Amniotic stem cell (primary cell): ENCODE measurements around the gene GRK5.

Experiments used
- DNase-seq: peaks from one replicate; lab custom pipeline; 2025; lab: John Stamatoyannopoulos, UW

The GRK5 gene

GRCh38 chr10:119405520-119405807 lies 198.1 kb downstream of the GRK5 start:
- no peak for DNase-seq

- DNase-seq, result no peak
These were observed 198.8 kb downstream of the GRK5 start for GRCh38 chr10:119406137-119406536.

- DNase-seq, result no peak
These were observed 199.4 kb downstream of the GRK5 start for GRCh38 chr10:119406601-119407253.

GRCh38 chr10:119407254-119407777 lies 199.9 kb downstream of the GRK5 start:
- no peak for DNase-seq

GRCh38 chr10:119408072-119408471 lies 200.7 kb downstream of the GRK5 start:
- DNase-seq, result no peak

DNA sequence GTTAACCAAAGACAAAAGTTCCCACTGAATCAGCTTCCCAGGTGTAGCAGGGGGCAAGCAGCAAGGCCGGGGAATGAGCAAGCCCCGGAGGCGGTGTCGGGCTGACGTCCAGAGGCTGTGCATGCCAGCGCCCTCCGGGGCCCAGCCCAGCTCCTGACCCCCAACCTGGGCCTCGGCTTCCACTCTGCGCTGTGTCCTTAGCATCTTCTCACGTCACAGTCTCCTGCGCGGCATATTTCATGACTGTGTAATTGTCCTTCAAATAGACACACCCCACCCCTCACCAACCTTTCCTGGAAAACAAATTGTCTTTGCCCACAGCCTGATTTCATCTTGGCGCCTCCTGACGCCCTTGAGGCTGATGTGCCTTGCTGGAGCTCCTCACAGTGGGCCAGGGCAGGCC lies 201.6 kb downstream of the GRK5 start:
- no peak for DNase-seq

- no peak for DNase-seq
These were observed 202.0 kb downstream of the GRK5 start for GRCh38 chr10:119409385-119409784.

- no peak for DNase-seq
These were observed 202.5 kb downstream of the GRK5 start for GRCh38 chr10:119409906-119410305.

DNA sequence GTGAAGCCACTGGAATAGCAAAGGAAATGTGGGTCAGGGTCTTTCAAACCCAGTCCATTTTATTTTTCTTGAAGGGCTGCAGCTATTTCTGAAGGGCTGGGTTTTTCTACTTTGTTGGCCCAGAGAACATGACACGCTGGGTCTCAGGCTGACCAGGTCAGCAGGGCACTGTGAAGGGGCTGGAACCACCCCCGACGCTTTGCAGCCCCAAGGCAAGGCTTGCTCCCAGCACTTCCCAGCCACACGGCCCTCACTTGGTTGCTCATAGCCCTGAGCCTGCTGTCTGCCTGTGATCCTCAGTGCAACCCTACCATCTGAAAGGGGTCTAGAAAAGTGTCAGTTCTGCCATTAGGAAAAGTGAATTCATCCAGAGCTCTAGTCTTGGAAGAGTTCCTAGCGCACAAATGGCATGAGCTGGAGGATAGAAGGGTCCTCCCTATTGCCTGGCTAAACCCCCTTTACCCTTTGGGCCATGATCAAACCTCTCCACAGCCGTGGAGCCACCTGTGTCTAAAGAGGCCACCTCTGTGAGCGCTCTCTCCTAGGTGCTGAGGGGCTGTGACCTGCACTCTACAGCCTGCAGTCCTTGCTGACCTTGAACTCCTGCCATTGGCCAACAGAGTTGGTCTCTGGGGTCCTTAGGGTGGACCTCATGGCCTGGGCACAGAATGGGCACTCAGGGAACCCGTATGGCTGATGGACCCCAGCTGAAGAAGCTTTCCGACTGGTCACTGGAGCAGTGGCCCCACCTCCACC lies 203.2 kb downstream of the GRK5 start:
- DNase-seq, result no peak

DNA sequence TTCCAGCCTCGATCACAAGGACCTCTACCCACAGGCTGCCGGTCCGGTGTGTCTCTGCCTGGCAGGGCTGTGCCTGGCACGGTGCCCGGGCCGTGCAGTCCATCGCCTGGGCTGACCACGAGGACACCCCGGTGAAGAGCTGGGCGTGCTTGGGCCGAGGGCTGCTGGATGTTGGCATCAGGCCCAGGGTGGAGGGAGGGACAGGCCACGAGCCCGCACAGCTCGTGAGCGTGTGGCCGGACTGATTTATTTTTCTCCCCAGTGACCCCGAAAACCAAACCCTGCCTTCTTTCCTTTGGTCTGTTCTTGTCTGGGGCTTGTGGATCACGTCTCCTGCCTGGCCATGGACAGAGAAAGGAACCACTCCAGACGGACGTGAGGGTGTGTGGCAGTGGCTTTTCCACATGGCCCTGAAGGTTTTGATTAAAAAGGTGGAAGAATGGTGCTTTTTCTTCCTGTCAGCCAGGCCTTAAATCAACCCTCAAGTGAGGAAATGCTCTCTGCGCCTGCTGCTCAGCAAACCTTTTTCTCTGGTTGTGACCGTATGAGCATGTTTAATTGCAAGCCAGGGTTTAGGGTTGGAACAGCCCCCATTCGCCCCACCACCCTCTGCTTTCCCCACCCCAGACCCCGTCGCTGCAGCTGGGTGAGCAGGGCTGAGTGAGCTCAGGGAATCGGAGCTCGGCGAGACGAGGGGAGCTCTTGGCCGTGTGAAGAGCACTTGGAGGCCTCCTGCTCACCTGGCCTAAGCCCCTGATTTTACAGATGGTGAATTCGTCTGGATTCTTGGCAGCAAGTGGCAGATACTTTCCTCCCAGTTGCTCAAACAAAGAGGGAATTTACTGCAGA lies 205.1 kb downstream of the GRK5 start:
- DNase-seq, result no peak

DNA sequence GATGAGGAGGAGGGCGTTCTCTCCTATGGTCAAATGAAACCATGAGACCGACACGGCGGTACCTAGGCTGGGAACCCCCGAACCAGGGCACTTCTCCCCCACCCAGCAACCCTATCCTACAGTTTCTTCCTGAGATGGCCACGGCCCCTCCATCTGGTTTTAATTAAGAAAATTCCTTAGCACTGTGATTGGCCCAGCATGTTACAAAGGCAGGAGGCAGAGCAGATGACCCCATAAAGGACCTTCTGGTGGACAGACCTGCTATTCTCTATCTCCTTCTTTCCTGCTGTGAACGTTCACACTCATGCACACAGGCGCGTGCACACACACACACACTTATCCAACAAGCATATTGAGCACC lies 205.7 kb downstream of the GRK5 start:
- DNase-seq, result peak; percentile 24

DNA sequence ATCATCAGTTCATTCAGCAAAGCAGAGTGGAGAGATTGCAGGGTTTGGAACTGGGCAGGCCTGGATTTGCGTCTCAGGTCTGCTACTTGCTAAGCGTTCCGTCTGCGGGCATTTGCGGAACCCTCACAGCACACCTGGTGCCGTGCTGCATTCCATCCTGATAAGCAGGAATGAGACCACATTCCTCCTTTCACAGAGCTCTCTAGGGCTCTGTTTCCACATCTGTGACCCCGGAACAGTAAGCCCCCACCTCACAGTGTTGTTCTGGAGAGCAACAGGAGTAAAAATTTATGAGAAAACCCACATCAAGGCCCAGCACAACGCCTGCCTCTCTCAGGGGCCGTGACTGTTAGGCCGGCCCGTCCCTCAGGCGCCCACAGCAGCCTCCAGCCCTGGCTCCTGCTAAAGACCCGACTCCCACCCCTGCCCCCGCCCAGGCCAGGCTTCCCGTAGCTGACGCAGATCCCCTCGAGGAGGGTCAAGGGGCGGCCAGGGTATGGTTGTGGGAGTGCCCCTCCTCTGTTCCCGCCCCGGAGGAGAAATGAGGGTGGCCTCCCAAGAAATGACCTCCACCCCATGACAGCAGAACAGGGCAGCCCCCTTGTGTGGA lies 206.2 kb downstream of the GRK5 start:
- DNase-seq, result no peak

- peak; percentile 21 for DNase-seq
These were observed 206.8 kb downstream of the GRK5 start for GRCh38 chr10:119414081-119414611.

- DNase-seq, result no peak
These were observed 207.8 kb downstream of the GRK5 start for GRCh38 chr10:119415121-119415520.

GRCh38 chr10:119415536-119416503 lies 208.4 kb downstream of the GRK5 start:
- DNase-seq, result no peak

GRCh38 chr10:119416855-119417254 lies 209.5 kb downstream of the GRK5 start:
- peak; percentile 7 for DNase-seq

- DNase-seq, result no peak
These were observed 210.5 kb downstream of the GRK5 start for GRCh38 chr10:119417852-119418251.

- no peak for DNase-seq
These were observed 211.0 kb downstream of the GRK5 start for GRCh38 chr10:119418362-119418761.

- DNase-seq, result no peak
These were observed 212.6 kb downstream of the GRK5 start for GRCh38 chr10:119419931-119420330.

DNA sequence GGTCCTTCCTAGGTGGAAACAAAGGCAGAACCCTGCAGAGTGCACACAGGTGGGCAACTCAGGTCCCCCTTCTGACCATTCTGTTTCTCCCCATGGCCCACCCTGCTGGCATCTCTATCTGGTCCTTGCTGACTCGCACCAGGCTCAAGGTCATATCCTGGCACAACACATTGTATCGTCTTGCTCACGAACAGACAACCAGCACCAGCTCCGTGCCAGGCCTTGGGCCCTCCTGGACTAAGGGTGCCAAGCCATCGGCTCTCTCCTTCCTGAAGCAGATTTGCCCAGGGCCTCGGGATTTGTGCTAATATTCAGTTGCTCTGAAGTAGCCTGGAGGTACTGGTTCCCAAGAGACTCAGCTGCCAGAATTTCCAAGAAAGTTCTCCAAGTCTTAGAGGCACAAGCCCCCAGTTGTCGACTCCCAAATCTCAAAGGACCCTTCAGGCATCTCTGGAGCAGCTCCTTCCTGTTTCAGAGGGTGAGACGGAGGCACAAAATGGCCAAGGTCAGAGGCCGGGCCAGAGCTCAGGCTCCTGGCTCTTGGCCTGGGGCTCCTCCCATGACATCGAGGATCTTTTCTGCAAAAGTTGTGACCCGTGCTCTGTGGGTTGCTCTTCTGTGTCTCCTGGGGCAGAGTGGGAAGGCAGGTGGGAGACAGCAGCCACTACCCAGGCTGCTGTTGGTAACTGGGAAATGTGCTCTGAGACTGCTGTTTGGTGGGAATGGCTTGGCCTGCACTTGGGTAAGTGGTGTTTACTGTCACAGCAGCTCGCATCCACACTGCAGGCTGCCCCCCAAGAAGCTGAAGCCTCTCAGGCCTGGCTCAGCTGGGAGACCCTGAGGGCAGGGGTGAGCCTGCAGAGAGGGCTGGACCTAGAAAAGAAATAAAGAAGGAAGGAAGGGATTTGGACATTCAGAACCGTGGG lies 213.8 kb downstream of the GRK5 start:
- DNase-seq, result no peak
